Astrocyte (in vitro differentiated cells and primary cell): ENCODE results near the gene RPL28.
"Not testable (repeated sequence)": the region's sequence is repeated elsewhere in the genome, so short reads cannot be mapped to it uniquely, and the experiment has no call there.

Source experiments
- EZH2 ChIP-seq: IDR thresholded peaks from 2 replicates; pipeline ENCODE4 v1.6.1; 2012; ENCODE audit warnings: mild to moderate bottlenecking, low read length, inconsistent platforms; ENCODE audit not compliant: insufficient read depth
- TF ChIP-seq, protein P1 (sequence below): IDR thresholded peaks from 2 replicates; pipeline ENCODE4 v1.5.1; 2011; ENCODE audit warnings: low read depth, mild to moderate bottlenecking, inconsistent platforms, low read length, moderate library complexity; ENCODE audit not compliant: insufficient read depth

DNA sequence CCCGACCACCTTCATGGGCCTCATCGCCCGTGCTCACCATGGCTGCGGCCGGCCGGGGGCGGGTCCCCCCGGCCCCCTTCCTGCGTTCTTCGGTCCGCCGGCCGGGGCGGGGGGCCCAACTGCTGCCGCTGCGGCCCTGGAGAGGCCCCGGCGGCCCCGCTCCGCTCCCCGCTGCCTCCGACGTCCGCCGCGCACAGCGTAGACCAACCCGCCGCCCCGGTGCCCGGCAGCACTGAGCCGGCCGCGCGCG, 21.7 kb downstream of the RPL28 start, which contains the start of gene UBE2S:
- TF ChIP-seq, protein P1, sequence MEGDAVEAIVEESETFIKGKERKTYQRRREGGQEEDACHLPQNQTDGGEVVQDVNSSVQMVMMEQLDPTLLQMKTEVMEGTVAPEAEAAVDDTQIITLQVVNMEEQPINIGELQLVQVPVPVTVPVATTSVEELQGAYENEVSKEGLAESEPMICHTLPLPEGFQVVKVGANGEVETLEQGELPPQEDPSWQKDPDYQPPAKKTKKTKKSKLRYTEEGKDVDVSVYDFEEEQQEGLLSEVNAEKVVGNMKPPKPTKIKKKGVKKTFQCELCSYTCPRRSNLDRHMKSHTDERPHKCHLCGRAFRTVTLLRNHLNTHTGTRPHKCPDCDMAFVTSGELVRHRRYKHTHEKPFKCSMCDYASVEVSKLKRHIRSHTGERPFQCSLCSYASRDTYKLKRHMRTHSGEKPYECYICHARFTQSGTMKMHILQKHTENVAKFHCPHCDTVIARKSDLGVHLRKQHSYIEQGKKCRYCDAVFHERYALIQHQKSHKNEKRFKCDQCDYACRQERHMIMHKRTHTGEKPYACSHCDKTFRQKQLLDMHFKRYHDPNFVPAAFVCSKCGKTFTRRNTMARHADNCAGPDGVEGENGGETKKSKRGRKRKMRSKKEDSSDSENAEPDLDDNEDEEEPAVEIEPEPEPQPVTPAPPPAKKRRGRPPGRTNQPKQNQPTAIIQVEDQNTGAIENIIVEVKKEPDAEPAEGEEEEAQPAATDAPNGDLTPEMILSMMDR, result not testable (repeated sequence)
- TF ChIP-seq EZH2, result not testable (repeated sequence)
